ENCODE results near the gene DCAF5.

DNA sequence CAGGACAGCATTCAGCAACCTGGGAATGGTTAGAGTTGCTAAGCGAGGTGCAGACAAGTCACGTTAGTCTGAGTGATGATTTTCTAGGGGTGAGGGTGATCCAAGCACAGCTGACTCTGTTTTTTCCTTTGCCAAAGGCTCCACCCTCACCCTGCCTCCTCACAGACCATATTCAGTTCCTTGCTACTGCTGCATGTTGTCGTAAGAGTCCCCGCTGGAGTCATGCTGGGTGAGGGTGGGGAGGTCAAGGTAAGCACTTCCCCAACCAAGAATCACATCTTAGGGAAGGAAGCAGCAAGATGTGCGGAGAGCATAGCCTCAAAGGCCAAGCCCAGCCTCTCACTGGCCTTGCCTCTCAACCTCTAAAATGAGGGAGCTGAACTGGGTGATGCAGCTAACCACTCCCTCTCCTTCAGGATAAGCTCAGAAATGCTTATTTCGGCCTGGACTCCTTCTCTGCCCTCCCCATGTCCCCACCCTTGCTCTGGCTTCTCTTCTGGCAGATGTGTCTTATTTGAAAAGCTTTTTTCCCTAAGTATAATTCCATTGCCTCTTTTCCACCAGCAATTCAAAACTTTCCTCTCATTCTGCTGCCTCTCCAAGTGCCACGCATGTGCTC lies 107.0 kb downstream of the DCAF5 start:
- TF ChIP-seq CTCF (conservative IDR thresholded peaks at IDR 0.05): no peak
- no peak for TF ChIP-seq EZH2 (IDR thresholded peaks at IDR 0.05; ENCODE audit: low read depth)
